PC-9 (cell line): Measurements from ENCODE around the gene DCAF15. TPM values are rescaled to one million over a fixed set of nuclear protein-coding genes. Genes with fewer than 3 reads are reported as not detected.
A peak's percentile ranks its signal among the peaks of the same experiment; 100 is the strongest.

Source experiments
- BruUV-seq: library from RNA; stranded (reverse); fragments of 400-500 nt; replicated peaks from 2 replicates; lab custom pipeline; 2021; lab: Mats Ljungman, UMichigan
- CTCF ChIA-PET: fragments of 300-600 bp; sonication (Branson Sonifier 250); formaldehyde crosslinking; loops from one replicate; lab custom pipeline; 2022; ENCODE audit warnings: antibody characterized with exemption; lab: Charles Lee
- POLR2A ChIA-PET: fragments of 300-600 bp; sonication (Branson Sonifier 250); formaldehyde crosslinking; loops from one replicate; lab custom pipeline; 2022; ENCODE audit warnings: antibody characterized with exemption; ENCODE audit not compliant: unreplicated experiment; lab: Charles Lee
- DNase-seq, 2 experiments: peaks; one replicate each; pipeline versions ENCODE4 v3.0.0 to v3.0.0-alpha.2; 2015 to 2022; ENCODE audit warnings: mixed read lengths in 1 of 2
- H2AFZ ChIP-seq: fragments of 200-600 bp; sonication (generic); 2 replicates; pipeline ENCODE4 v1.8.1; 2017; ENCODE audit warnings: antibody characterized with exemption
- H3F3A ChIP-seq: fragments of 200-600 bp; sonication (generic); 2 replicates; pipeline ENCODE4 v1.8.1; 2017; ENCODE audit warnings: antibody characterized with exemption, mild to moderate bottlenecking, low read depth; ENCODE audit not compliant: insufficient read depth
- H3K27ac ChIP-seq: fragments of 200-600 bp; sonication (generic); 2 replicates; pipeline ENCODE4 v1.6.1; 2016; ENCODE audit warnings: mixed run types
- H3K27me3 ChIP-seq: fragments of 200-600 bp; sonication (generic); 2 replicates; pipeline ENCODE4 v1.6.1; 2016; ENCODE audit warnings: low read depth, mixed run types; ENCODE audit not compliant: insufficient read depth
- H3K36me3 ChIP-seq: fragments of 200-600 bp; sonication (generic); 2 replicates; pipeline ENCODE4 v1.6.1; 2016; ENCODE audit warnings: low read depth, mixed run types
- H3K4me1 ChIP-seq: fragments of 200-600 bp; sonication (generic); replicated peaks from 2 replicates; pipeline ENCODE4 v1.6.1; 2016; ENCODE audit warnings: mixed run types; ENCODE audit not compliant: insufficient read depth
- H3K4me2 ChIP-seq: fragments of 200-600 bp; sonication (generic); 2 replicates; pipeline ENCODE4 v1.6.1; 2017; ENCODE audit warnings: mixed run types
- H3K4me3 ChIP-seq: fragments of 200-600 bp; sonication (generic); 2 replicates; pipeline ENCODE4 v1.6.1; 2016; ENCODE audit warnings: mixed run types
- H3K79me2 ChIP-seq: fragments of 200-600 bp; sonication (generic); 2 replicates; pipeline ENCODE4 v1.6.1; 2017; ENCODE audit warnings: low read depth, mixed run types
- H3K9me2 ChIP-seq: fragments of 200-600 bp; sonication (generic); 2 replicates; pipeline ENCODE4 v1.8.1; 2017; ENCODE audit warnings: mild to moderate bottlenecking; ENCODE audit not compliant: insufficient read depth
- H3K9me3 ChIP-seq: fragments of 200-600 bp; sonication (generic); 2 replicates; pipeline ENCODE4 v1.8.1; 2016; ENCODE audit warnings: low read depth; ENCODE audit not compliant: insufficient read depth
- H4K20me1 ChIP-seq: fragments of 200-600 bp; sonication (generic); 2 replicates; pipeline ENCODE4 v1.8.1; 2017; ENCODE audit not compliant: insufficient read depth
- EZH2 ChIP-seq: fragments of 200-600 bp; sonication (generic); IDR thresholded peaks from 2 replicates; pipeline ENCODE4 v1.8.0; 2017; ENCODE audit warnings: antibody characterized with exemption, low read depth
- intact Hi-C: fragments of 100-400 bp; cut with micrococcal nuclease; formaldehyde crosslinking; loops from one replicate; pipeline ENCODE4 v1.10.0; 2022; ENCODE audit not compliant: unreplicated experiment
- total RNA-seq: library from RNA; stranded (reverse); gene quantifications from 2 replicates; pipeline ENCODE4 v1.2.3, GENCODE V29; 2021
- TF ChIP-seq, protein P1 (sequence below): fragments of 200-600 bp; sonication (generic); conservative IDR thresholded peaks from 2 replicates; pipeline ENCODE4 v1.6.1; 2017; ENCODE audit warnings: mixed run types, antibody characterized with exemption, mild to moderate bottlenecking, moderate library complexity

DCAF15 gene
- total RNA-seq, 1 experiment from 2014 or later: 35.3 TPM

DNA sequence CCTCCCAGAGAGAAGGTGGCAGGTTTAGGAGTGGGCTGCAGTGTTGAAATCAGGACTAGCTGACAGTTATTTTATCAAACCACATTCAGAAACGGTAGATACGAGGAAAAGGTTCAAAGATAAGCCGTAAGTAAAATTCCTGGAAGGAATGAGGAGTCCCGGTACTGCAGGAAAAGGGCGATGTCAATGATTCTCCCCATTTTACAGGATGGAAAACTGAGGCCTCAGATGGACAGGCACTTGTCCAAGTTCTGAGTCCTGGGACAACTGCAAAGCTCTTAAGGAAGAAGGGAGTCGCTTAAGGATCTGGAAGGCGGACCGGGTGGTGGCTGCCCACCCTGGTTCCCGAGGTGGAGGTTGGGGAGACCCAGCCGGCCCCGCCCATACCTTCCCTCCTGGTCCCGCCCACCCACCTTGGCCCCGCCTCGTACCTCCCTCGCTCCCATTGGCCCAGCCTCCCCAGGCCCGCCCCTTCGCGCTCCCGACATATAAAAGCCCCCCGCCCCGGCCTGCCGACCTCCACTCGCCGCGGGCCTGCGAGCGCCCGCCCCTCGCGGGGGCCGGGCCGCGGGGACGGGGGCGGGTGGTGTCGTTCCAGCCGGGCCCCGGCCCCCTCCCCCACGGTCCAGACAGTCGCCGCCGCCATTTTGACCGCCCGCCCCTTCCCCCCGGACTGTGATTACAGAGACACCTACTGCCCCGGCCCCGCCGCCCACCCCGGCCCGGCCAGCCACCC is 53.2 kb downstream of the DCAF15 start:
- H3K4me1 ChIP-seq: peaks cover 6% of the 10 kb centered on the region
- H3K9me2 ChIP-seq: no peaks in the 10 kb centered on the region
- peak; percentile 59 to 87 for DNase-seq
- BruUV-seq: no TSS peak
- H3K79me2 ChIP-seq: peaks cover 32% of the 10 kb centered on the region
- ChIA-PET POLR2A (interaction anchor here (0.6 to 1.2 kb wide), 4 partner anchors 18 to 692 kb away, joined by 3 to 12 read pairs (median 4); partner anchors contain the start of gene IL27RA), CTCF (interaction anchor here (0.5 to 0.6 kb wide), 3 partner anchors 133 to 166 kb away, joined by 7 to 18 read pairs (median 8); no protein-coding TSS in a partner anchor)
- 0 out of 2 replicates have a peak overlapping the region, but pooled peaks have one; percentile 47 for H2AFZ ChIP-seq
- peak overlapping the region; percentile 65; the same call in 1 of the 2 replicates for H3K4me3 ChIP-seq
- peaks cover 30% of the 10 kb centered on the region for H3F3A ChIP-seq
- intact Hi-C loops: loop anchor here (2.0 to 5.0 kb wide), 2 partner anchors 67 to 502 kb away; partner anchors contain the start of gene MISP3
- H4K20me1 ChIP-seq: no peaks in the 10 kb centered on the region
- TF ChIP-seq EZH2: no peak
- TF ChIP-seq, protein P1, sequence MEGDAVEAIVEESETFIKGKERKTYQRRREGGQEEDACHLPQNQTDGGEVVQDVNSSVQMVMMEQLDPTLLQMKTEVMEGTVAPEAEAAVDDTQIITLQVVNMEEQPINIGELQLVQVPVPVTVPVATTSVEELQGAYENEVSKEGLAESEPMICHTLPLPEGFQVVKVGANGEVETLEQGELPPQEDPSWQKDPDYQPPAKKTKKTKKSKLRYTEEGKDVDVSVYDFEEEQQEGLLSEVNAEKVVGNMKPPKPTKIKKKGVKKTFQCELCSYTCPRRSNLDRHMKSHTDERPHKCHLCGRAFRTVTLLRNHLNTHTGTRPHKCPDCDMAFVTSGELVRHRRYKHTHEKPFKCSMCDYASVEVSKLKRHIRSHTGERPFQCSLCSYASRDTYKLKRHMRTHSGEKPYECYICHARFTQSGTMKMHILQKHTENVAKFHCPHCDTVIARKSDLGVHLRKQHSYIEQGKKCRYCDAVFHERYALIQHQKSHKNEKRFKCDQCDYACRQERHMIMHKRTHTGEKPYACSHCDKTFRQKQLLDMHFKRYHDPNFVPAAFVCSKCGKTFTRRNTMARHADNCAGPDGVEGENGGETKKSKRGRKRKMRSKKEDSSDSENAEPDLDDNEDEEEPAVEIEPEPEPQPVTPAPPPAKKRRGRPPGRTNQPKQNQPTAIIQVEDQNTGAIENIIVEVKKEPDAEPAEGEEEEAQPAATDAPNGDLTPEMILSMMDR: no peak
- H3K36me3 ChIP-seq: no peaks in the 10 kb centered on the region
- H3K27me3 ChIP-seq: no peaks in the 10 kb centered on the region
- no peaks in the 10 kb centered on the region for H3K9me3 ChIP-seq
- peak overlapping the region; percentile 82 for H3K27ac ChIP-seq
- H3K4me2 ChIP-seq: peak overlapping the region; percentile 96

DNA sequence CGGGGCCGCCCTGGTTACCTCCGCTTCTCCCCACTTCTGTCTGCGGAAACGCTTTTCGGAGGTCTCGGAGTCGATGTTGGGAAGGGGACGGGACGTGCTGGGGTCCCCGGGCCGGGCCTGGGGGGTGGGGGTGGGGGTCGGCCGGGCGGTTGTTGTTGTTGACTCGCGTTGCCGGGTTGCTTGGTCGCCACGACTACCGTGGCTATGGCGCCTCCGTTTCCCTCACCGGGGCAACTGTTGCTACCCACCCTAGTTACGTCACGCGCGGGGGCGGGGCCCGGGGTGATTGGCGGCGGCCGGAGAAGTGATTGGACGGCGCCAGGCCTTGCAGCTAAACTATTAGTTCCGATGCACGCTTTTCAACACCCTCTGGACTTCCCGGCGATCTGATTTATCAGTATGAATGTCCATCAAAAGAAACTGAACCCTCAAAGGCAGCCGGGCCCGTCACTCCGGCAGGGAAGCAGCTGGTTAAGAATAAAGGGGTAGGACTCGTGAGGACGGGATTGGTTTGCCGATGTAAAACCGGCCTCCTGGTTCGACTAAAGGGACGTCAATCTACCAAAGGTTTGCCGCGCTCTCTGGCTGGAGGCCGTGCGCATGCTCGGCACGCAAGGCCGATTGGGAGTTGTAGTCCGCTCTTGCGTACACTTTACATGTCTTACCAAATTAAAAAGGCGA is 53.9 kb downstream of the DCAF15 start, which contains the start of gene RFX1:
Gene RFX1, minus strand, starts transcription at position 236 of the 681 bp plus-strand sequence. CDS start 12,477 bp downstream, outside the sequence.
- Histone ChIP-seq H3F3A (peaks cover 30% of the 10 kb centered on the region), H3K36me3 (no peaks in the 10 kb centered on the region), H3K27me3 (no peaks in the 10 kb centered on the region), H3K9me3 (no peaks in the 10 kb centered on the region), H3K27ac (peak within 1 kb of the TSS; percentile 82), H2AFZ (peak within 1 kb of the TSS; percentile 85), H3K4me3 (peak within 1 kb of the TSS; percentile 65), H4K20me1 (no peaks in the 10 kb centered on the region), H3K4me2 (peak within 1 kb of the TSS; percentile 96), H3K4me1 (peaks cover 6% of the 10 kb centered on the region), H3K79me2 (peaks cover 25% of the 10 kb centered on the region), H3K9me2 (no peaks in the 10 kb centered on the region)
- POLR2A ChIA-PET: interaction anchor here (0.6 to 1.2 kb wide), 6 partner anchors 19 to 693 kb away, joined by 3 to 12 read pairs (median 4); partner anchors contain the start of gene IL27RA
- TF ChIP-seq, protein P1: no peak
- no peak for TF ChIP-seq EZH2
- intact Hi-C loops: loop anchor here (2.0 to 5.0 kb wide), 2 partner anchors 67 to 501 kb away; partner anchors contain the start of gene MISP3
- CTCF ChIA-PET: no interaction called here
- no TSS peak for BruUV-seq
- peak; percentile 99 to 100 for DNase-seq
